Naive thymus-derived CD8-positive, alpha-beta T cell (primary cell): Measurements from ENCODE around the gene RPLP2. TPM values are rescaled to one million over a fixed set of nuclear protein-coding genes. Genes with fewer than 3 reads are reported as not detected.

Source experiments
- ATAC-seq, 2 donors: fragments of 150-1000 bp; cut with Tn5 transposase in 1 of 2; sonication (Bioruptor Pico), chemical (Tn5 transposase) in 1 of 2; 1 replicate in 1 of 2; 2 replicates in 1 of 2; pipeline ENCODE4 v1.10.0; 2021; ENCODE audit warnings: mild to moderate bottlenecking in 2 of 2, moderate library complexity in 2 of 2
- POLR2A ChIA-PET: fragments of 350-600 bp; sonication (Branson Sonifier 250); formaldehyde crosslinking; loops from one replicate; lab custom pipeline; 2021; ENCODE audit warnings: antibody characterized with exemption; lab: Charles Lee
- DNase-seq, 10 donors: peaks; one replicate each; pipeline versions ENCODE4 v3.0.0 to v3.0.0-alpha.2; 2020 to 2022
- H3K27ac Mint-ChIP-seq, 10 donors: one replicate each; pipeline ENCODE4 v1.8.0; 2020 to 2022; ENCODE audit warnings: mild to moderate bottlenecking in 10 of 10, mixed read lengths in 10 of 10, moderate library complexity in 4 of 10, inconsistent platforms in 1 of 10
- H3K27me3 Mint-ChIP-seq, 5 donors: one replicate each; pipeline ENCODE4 v1.8.0; 2021 to 2022; ENCODE audit warnings: mixed read lengths in 5 of 5
- H3K36me3 Mint-ChIP-seq, 3 donors: one replicate each; pipeline ENCODE4 v1.8.0; 2020 to 2022; ENCODE audit warnings: mixed read lengths in 3 of 3, mild to moderate bottlenecking in 2 of 3, inconsistent platforms in 1 of 3
- H3K4me1 Mint-ChIP-seq, 4 donors: one replicate each; pipeline ENCODE4 v1.8.0; 2021 to 2022; ENCODE audit warnings: mixed read lengths in 4 of 4
- H3K4me3 Mint-ChIP-seq, 10 donors: one replicate each; pipeline ENCODE4 v1.8.0; 2020 to 2022; ENCODE audit warnings: mild to moderate bottlenecking in 10 of 10, mixed read lengths in 10 of 10, moderate library complexity in 6 of 10, inconsistent platforms in 1 of 10
- H3K9me3 Mint-ChIP-seq, 9 donors: one replicate each; pipeline ENCODE4 v1.8.0; 2020 to 2022; ENCODE audit warnings: mixed read lengths in 9 of 9, mild to moderate bottlenecking in 3 of 9, inconsistent platforms in 1 of 9, moderate library complexity in 1 of 9
- polyA plus RNA-seq, 3 donors: library from polyadenylated mRNA; unstranded; fragments of 300-500 nt; fragmentation: Illumina TruSeq; gene quantifications; one replicate each; pipeline ENCODE4 v1.2.3, GENCODE V29; 2021
- total RNA-seq, 8 experiments: library from RNA in 2 of 8; stranded (reverse) in 2 of 8; gene quantifications; one replicate each; pipeline ENCODE4 v1.2.3 and lab custom pipeline; 2021 to 2026

RPLP2 gene
- total RNA-seq (1,000 to 10,000 TPM; 5,498 to 5,522 TPM), polyA plus RNA-seq (1,000 to 10,000 TPM; 4,080 to 5,338 (median 4,376) TPM), total RNA-seq (lab: John Stamatoyannopoulos, UW) (1,088 to 1,472 (median 1,288) reads per million in 6 experiments)

- H3K9me3 Mint-ChIP-seq, result no peaks in the 10 kb centered on the region
- H3K27me3 Mint-ChIP-seq, result no peaks in the 10 kb centered on the region
- peak within 1 kb of the TSS; percentile 93 to 99 (median 99) for H3K27ac Mint-ChIP-seq
- H3K36me3 Mint-ChIP-seq, result peaks cover 0 to 27% (median 2%) of the 10 kb centered on the region in 3 donors
- POLR2A ChIA-PET, result interaction anchor here (0.8 to 2.3 kb wide), 15 partner anchors 10 to 303 kb away, joined by 3 to 80 read pairs (median 5); partner anchors contain the start of genes CD151, GATD1, PHRF1 and PNPLA2
- H3K4me3 Mint-ChIP-seq, result peak within 1 kb of the TSS; percentile 88 to 98 (median 92)
- peak; percentile 95 to 100 (median 98) for DNase-seq
- peak; percentile 82 to 87 for ATAC-seq
- peaks cover 10 to 47% (median 39%) of the 10 kb centered on the region in 4 donors for H3K4me1 Mint-ChIP-seq
Measured at GRCh38 chr11:809287-810039, at the start of gene RPLP2. Gene RPLP2, plus strand, starts transcription at chr11:809967. Its CDS starts 268 bp downstream, at chr11:810235.

- Mint-ChIP-seq H3K9me3 (no peaks in the 10 kb centered on the region), H3K36me3 (peaks cover 0 to 76% (median 0%) of the 10 kb centered on the region in 3 donors), H3K4me3 (no peak overlapping the region), H3K4me1 (peaks cover 0 to 3% (median under 1%) of the 10 kb centered on the region in 4 donors), H3K27me3 (no peaks in the 10 kb centered on the region), H3K27ac (no peak overlapping the region)
- POLR2A ChIA-PET, result no interaction called here
- ATAC-seq, result no peak
- no peak for DNase-seq
Measured at GRCh38 chr11:760236-760635, 49.5 kb upstream of the RPLP2 start.

GRCh38 chr11:761526-762108 is 48.1 kb upstream of the RPLP2 start:
- DNase-seq (no peak), ATAC-seq (no peak)
- Mint-ChIP-seq H3K27ac (no peak overlapping the region), H3K4me3 (no peak overlapping the region), H3K36me3 (peaks cover 0 to 69% (median 0%) of the 10 kb centered on the region in 3 donors), H3K9me3 (no peaks in the 10 kb centered on the region), H3K4me1 (peaks cover 0 to 3% (median 1%) of the 10 kb centered on the region in 4 donors), H3K27me3 (no peaks in the 10 kb centered on the region)
- POLR2A ChIA-PET, result interaction anchor here (0.6 to 1.0 kb wide), 2 partner anchors 23 to 35 kb away, joined by 3 read pairs; no protein-coding TSS in a partner anchor

GRCh38 chr11:762421-763072 is 47.2 kb upstream of the RPLP2 start:
- POLR2A ChIA-PET, result interaction anchor here (0.6 to 1.0 kb wide), 3 partner anchors 24 to 62 kb away, joined by 3 read pairs; no protein-coding TSS in a partner anchor
- DNase-seq (no peak), ATAC-seq (no peak)
- Mint-ChIP-seq H3K4me1 (peaks cover 0 to 3% (median 1%) of the 10 kb centered on the region in 4 donors), H3K4me3 (no peak overlapping the region), H3K27ac (peak overlapping the region in 2 of 10 donors; percentile 33 to 37), H3K9me3 (no peaks in the 10 kb centered on the region), H3K36me3 (peaks cover 0 to 60% (median 0%) of the 10 kb centered on the region in 3 donors), H3K27me3 (no peaks in the 10 kb centered on the region)

GRCh38 chr11:763073-763463 is 46.7 kb upstream of the RPLP2 start:
- ATAC-seq (no peak), DNase-seq (no peak)
- Mint-ChIP-seq H3K4me3 (no peak overlapping the region), H3K9me3 (no peaks in the 10 kb centered on the region), H3K27me3 (no peaks in the 10 kb centered on the region), H3K36me3 (peaks cover 0 to 56% (median 0%) of the 10 kb centered on the region in 3 donors), H3K4me1 (peaks cover 0 to 3% (median 1%) of the 10 kb centered on the region in 4 donors), H3K27ac (peak overlapping the region in 1 of 10 donors; percentile 31)
- POLR2A ChIA-PET, result interaction anchor here (1.0 kb wide), 1 partner anchor 36 kb away, joined by 3 read pairs; no protein-coding TSS in a partner anchor

GRCh38 chr11:763549-764321 is 46.0 kb upstream of the RPLP2 start:
- Mint-ChIP-seq H3K9me3 (no peaks in the 10 kb centered on the region), H3K4me3 (no peak overlapping the region), H3K27me3 (no peaks in the 10 kb centered on the region), H3K36me3 (peaks cover 0 to 50% (median 0%) of the 10 kb centered on the region in 3 donors), H3K27ac (no peak overlapping the region), H3K4me1 (peaks cover 0 to 3% (median 1%) of the 10 kb centered on the region in 4 donors)
- no peak for ATAC-seq
- POLR2A ChIA-PET, result interaction anchor here (1.5 kb wide), 1 partner anchor 16 kb away, joined by 6 read pairs; the partner anchor contains the start of gene TALDO1
- no peak for DNase-seq

GRCh38 chr11:764322-765024 is 45.3 kb upstream of the RPLP2 start:
- peak overlapping the region in 4 of 10 donors; percentile 17 to 65 (median 44) for H3K27ac Mint-ChIP-seq
- no peaks in the 10 kb centered on the region for H3K9me3 Mint-ChIP-seq
- H3K4me3 Mint-ChIP-seq, result no peak overlapping the region
- no peak for ATAC-seq
- POLR2A ChIA-PET, result interaction anchor here (1.5 kb wide), 1 partner anchor 17 kb away, joined by 6 read pairs; the partner anchor contains the start of gene TALDO1
- no peaks in the 10 kb centered on the region for H3K27me3 Mint-ChIP-seq
- peaks cover 0 to 3% (median 1%) of the 10 kb centered on the region in 4 donors for H3K4me1 Mint-ChIP-seq
- peaks cover 0 to 45% (median 0%) of the 10 kb centered on the region in 3 donors for H3K36me3 Mint-ChIP-seq
- DNase-seq, result no peak

GRCh38 chr11:765025-765801 is 44.6 kb upstream of the RPLP2 start:
- ATAC-seq, result peak; percentile 83 to 91
- Mint-ChIP-seq H3K4me3 (peak overlapping the region in 1 of 10 donors; percentile 24), H3K4me1 (peaks cover 0 to 3% (median 1%) of the 10 kb centered on the region in 4 donors), H3K36me3 (peaks cover 0 to 44% (median 0%) of the 10 kb centered on the region in 3 donors), H3K9me3 (no peaks in the 10 kb centered on the region), H3K27me3 (no peaks in the 10 kb centered on the region), H3K27ac (peak overlapping the region in 4 of 10 donors; percentile 28 to 77 (median 50))
- POLR2A ChIA-PET, result no interaction called here
- DNase-seq, result peak; percentile 58 to 83 (median 66)

- Mint-ChIP-seq H3K36me3 (peaks cover 0 to 40% (median 0%) of the 10 kb centered on the region in 3 donors), H3K27me3 (no peaks in the 10 kb centered on the region), H3K27ac (peak overlapping the region in 2 of 10 donors; percentile 67 to 77), H3K4me3 (no peak overlapping the region), H3K4me1 (peaks cover 0 to 3% (median 1%) of the 10 kb centered on the region in 4 donors), H3K9me3 (no peaks in the 10 kb centered on the region)
- DNase-seq (no peak), ATAC-seq (no peak)
- POLR2A ChIA-PET, result no interaction called here
Measured at GRCh38 chr11:765802-766091, 44.0 kb upstream of the RPLP2 start.

GRCh38 chr11:766106-766935 is 43.4 kb upstream of the RPLP2 start:
- POLR2A ChIA-PET, result no interaction called here
- Mint-ChIP-seq H3K4me1 (peaks cover 0 to 3% (median 1%) of the 10 kb centered on the region in 4 donors), H3K9me3 (no peaks in the 10 kb centered on the region), H3K27ac (no peak overlapping the region), H3K27me3 (no peaks in the 10 kb centered on the region), H3K4me3 (no peak overlapping the region), H3K36me3 (peaks cover 0 to 34% (median 0%) of the 10 kb centered on the region in 3 donors)
- DNase-seq, result no peak
- no peak for ATAC-seq
